ENCODE data around the gene CTBP2.

GRCh38 chr10:124974131-124974530, 186.2 kb downstream of the CTBP2 start:
- no peak for TF ChIP-seq CTCF (IDR thresholded peaks at IDR 0.05)
- TF ChIP-seq POLR2A (IDR thresholded peaks at IDR 0.05; ENCODE audit: low read depth) = no peak
- TF ChIP-seq EP300 (IDR thresholded peaks at IDR 0.05) = no peak
- no peak for TF ChIP-seq POLR2AphosphoS5 (IDR thresholded peaks at IDR 0.05)
